Central memory CD4-positive, alpha-beta T cell (primary cell): ENCODE measurements around the gene DMC1.
"Not testable (repeated sequence)": the region's sequence is repeated elsewhere in the genome, so short reads cannot be mapped to it uniquely, and the experiment has no call there.

Experiments
- DNase-seq: peaks from one replicate; pipeline ENCODE4 v3.0.0; 2022

The DMC1 gene

DNA sequence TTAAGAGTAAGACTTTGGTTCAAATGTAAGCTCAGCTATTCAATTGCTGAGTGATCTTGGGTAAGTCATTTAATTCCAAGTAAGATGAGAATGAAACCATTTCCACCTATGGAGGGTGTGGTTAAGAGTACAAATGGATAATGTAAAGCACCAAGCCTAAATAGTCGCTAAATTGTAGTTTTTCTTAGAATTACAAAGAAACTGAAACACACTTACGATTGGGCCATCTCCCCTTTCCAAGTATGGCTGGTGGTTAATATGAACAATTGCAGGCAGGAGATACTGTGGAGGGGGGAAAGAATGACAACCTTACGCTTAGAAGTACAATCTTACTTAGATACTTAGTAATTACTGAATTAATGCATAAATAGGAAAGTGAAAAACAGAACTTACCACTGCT is 72.1 kb downstream of the DMC1 start:
- DNase-seq, result no peak

DNA sequence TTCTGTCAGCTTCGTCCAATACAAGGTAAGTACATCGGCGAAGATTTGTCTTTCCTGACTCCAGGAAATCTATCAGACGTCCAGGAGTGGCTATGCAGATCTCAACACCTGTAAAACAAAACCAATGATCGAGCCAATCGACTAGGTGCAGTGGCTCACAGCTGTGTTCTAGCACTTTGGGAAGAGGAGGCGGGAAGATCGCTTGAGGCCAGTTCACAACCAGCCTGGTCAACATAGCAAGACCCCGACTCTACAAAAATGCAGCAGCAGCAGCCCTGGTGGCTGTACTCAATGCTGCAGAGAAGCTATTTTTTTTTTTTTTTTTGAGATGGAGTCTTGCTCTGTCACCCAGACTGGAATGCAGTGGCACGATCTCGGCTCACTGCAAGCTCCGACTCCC is 75.0 kb downstream of the DMC1 start:
- DNase-seq, result no peak

DNA sequence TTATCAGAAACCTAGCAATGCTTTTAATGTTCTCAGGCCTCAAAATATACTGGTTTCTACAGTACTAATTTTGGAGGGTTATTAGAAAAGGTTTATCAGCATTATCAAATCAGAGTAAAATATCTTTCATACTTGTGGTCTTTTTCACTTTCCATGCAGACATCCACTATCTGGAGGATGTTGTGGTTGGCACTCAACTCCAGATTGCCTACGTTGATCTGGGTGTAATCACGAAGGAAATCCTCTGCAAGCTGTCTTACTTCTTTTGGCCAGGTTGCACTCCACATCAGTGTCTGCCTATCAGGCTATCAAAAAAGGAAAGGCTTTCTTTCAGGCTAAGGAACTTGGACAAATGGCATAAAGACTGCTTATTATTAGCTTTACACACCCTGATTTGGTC is 75.5 kb downstream of the DMC1 start:
- no peak for DNase-seq

- DNase-seq, result no peak
Observed at GRCh38 chr22:38491707-38492348, 78.2 kb downstream of the DMC1 start.

- DNase-seq, result no peak
Observed at GRCh38 chr22:38490915-38491314, 79.1 kb downstream of the DMC1 start.

DNA sequence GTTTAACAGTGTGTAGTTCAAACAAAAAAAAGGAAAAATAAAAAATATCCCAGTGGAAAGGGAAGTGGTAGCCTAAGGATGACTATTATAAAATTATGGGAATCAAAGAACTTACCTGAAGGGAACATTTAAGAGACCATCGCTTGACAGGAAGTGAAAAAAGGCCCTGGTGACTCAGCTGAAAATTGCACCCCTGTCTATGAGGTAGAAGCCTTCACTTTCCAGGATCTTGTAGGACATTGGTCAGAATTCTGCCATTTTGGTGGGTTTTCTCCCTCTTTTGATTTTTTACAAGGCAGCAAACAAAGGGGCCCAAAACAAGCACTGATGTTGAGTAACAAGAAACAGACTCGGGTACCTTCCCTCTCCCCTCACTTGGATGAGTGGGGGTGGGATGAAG is 79.5 kb downstream of the DMC1 start:
- no peak for DNase-seq

GRCh38 chr22:38489561-38490145 is 80.3 kb downstream of the DMC1 start:
- DNase-seq, result no peak

DNA sequence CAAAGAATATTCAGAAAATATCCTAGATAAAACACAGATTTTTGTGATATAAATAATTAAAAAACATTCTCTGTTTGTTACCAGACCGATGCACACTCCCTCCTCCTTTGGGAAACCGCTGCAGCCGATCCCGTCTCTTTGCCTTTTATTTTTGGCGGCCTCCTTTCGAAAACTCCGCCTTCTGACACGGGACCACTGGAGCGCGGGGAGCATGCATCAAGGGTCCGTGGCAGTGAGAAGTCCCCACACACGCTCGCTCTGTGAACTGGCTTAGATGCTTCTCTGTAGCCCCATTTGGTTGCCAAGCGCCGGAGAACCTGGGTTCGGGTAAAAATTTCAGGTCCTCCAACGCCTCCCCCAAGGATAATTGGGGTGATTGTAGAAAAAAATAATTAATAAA is 80.8 kb downstream of the DMC1 start:
- DNase-seq, result no peak

DNA sequence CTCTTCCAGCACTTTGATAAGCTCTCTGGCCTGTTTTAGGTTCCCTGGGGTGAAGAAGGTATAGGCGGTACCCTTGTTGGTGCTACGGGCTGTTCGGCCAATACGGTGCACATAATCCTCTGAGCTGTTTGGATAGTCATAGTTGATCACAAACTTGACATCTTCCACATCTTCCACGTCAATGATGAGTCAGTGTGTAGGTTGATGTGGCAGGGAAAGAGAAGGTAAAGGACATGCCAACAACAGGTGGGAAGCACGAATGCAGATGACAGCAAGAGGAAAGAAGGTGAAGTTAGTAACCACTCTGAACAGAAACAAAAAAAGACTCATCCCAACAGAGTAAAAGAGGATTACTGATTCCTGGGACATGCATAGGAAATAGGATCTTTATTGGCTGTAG is 82.0 kb downstream of the DMC1 start:
- no peak for DNase-seq

GRCh38 chr22:38485783-38486182 is 84.2 kb downstream of the DMC1 start:
- no peak for DNase-seq

DNA sequence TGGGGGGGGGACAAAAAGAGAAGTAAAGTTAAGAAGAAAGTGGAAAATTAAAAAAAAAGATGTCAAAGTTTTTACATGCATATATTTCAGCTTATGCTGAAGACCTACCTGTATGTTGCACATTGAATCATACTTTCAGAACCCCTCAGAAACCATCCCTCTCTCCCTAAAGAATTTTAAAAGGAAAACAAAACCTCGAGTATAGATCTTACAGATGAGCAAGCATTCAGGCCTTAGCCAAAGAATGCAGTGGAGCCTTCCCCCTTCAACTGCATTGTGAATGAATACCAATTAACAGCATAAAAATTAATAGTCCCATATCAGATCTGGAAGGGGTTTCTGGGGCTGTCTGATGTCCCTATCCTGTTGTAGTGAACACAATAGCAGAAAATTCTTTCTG is 85.7 kb downstream of the DMC1 start:
- DNase-seq, result no peak

GRCh38 chr22:38482662-38483308 is 87.2 kb downstream of the DMC1 start:
- DNase-seq, result no peak

GRCh38 chr22:38481871-38482332 is 88.1 kb downstream of the DMC1 start:
- no peak for DNase-seq

DNA sequence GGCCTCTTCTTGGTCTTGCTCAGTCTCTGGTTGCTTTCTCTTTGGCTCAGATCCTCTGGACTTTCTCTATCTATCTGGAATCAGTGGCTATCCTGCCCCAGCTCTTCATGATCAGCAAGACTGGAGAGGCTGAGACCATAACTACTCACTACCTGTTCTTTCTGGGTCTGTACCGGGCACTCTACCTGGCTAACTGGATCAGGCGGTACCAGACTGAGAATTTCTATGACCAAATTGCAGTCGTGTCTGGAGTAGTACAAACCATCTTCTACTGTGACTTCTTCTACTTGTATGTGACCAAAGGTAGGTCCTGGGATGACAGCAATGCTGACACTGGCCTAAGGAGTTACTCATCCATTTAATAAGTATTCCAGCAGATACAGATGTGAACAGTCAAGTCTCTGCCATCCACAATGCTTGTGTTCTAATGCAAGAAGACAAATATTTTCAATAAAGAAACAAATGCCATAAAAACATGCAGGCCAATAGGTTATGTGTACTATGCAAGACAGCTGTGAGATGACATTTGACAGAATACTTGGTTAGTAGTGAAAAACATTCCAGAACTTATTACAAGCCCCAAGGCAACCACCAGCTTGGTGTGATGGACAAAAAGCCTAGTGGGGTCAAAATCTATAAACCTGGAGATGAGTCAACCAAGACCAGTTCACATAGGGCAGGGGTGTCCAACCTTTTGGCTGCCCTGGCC is 88.7 kb downstream of the DMC1 start:
- DNase-seq, result no peak

- no peak for DNase-seq
Observed at GRCh38 chr22:38479096-38479837, 90.7 kb downstream of the DMC1 start.

DNA sequence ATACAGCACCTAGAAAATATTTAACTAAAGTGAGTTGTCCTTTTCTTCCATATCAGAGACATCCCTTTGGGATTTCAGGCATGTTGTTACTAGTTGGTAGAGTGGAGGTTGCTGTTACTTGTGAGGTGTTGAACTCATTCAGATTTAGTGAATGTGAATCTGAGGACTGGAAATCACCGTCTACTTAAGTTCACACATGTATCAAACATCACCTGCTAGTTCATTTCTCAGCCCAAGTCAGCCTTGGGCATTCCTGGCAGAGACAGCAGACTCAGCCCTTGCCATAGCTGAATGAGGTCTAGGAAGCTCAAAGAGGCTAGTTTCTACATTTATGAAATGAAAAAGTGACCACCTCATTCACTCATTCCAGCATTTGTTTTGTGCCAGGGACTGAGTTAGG is 92.4 kb downstream of the DMC1 start:
- no peak for DNase-seq

DNA sequence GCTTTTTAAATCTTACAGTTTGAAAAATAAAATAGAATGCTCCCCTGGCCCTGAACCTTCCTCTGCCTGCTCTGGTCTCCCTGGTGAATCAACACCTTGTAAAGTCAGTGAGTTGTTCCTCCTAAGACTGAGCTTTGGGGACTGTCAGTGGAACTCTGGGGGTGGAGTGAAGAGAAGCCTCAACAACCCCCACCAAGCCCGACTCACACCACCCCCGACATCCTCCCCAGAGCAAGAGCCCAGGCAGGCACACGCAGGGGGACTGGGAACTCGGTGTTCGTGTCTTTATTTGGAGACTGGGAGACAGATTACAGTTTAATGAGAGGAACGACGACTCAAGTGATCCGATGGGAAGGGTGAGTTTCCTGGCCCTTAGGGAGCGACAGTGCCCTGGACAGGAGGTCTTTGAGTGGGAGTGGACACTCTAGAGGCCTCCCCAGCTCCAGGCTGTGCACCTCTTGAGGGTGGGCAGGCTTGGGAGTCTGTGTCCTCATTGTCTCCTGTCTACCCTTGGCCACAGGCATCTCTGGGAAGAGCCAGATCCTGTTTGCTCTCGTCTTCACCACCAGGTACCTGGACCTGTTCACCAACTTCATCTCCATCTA is 95.9 kb downstream of the DMC1 start:
- no peak for DNase-seq

- no peak for DNase-seq
Observed at GRCh38 chr22:38471237-38471636, 98.7 kb downstream of the DMC1 start.

GRCh38 chr22:38470179-38470578 is 99.8 kb downstream of the DMC1 start:
- not testable (repeated sequence) for DNase-seq

- no peak for DNase-seq
Observed at GRCh38 chr22:38469306-38469781, 100.6 kb downstream of the DMC1 start.
